HG02571 (cell line): Measurements from ENCODE around the gene GHR.

ENCODE experiments used
- ATAC-seq: cut with Tn5 transposase; IDR thresholded peaks from one replicate; pipeline ENCODE4 v1.9.1; 2021; ENCODE audit warnings: mild to moderate bottlenecking, moderate library complexity; ENCODE audit not compliant: unreplicated experiment

GHR gene

DNA sequence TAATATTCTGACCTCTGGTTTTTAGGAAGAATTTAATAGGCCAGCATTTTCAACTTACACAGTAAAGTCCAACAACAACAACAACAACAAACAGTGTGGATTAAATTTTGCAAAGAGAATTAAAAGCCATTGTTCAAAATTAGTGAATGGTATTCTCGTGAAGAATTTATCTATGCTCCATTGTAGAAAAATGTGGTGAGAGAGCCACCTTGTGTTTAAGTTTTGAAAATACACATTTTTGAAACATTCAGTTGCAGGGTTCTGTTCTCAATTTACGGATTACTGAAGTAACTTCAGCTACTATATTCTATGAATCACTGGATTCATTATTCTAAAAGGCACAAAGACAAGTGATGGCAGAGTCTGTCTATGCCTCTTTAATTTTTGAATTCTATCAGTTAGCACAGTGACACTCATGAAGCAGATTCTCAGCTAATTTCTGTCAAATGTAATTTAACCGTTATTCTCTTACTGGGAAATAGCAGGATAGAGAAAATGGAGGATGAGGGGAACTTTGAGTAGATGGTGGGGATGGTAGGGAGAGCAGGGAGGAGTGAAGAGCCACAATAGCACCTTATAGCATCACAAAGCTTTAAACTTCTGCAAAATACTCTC lies 344.4 kb downstream of the GHR start:
- ATAC-seq, result no peak

DNA sequence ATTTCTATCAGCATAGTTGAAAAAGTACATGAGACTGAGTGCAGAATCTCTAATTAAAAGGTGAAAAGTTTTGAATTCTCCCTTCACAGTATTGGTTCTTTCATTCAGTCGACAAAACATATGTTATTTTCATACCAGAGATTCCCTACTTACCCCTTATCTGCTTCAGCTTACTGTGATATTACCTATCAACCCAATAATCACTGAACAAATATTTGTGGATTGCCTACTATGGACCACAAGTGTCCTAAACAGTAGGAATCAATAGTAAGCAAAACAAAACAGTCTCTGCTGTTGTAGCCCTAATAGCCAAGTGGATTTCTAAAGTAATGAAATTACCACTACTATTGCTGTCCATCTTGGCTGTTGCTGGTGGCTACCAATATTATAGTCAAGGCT lies 344.9 kb downstream of the GHR start:
- no peak for ATAC-seq

GRCh38 chr5:42770003-42770402 lies 346.8 kb downstream of the GHR start:
- no peak for ATAC-seq
